ENCODE measurements around the gene CPSF4L.

GRCh38 chr17:73251871-73252270, 9.8 kb downstream of the CPSF4L start:
- TF ChIP-seq ETV6 (CRISPR knock-in tag; IDR thresholded peaks at IDR 0.05) (no peak), CTCF (IDR thresholded peaks at IDR 0.05) (no peak), CREM (CRISPR knock-in tag; IDR thresholded peaks at IDR 0.05) (no peak), ATF3 (CRISPR knock-in tag; conservative IDR thresholded peaks at IDR 0.05) (no peak), ZBTB21 (CRISPR knock-in tag; IDR thresholded peaks at IDR 0.05; ENCODE audit: borderline replicate concordance) (no peak), MAX (CRISPR knock-in tag; IDR thresholded peaks at IDR 0.05) (no peak), ARID4B (CRISPR knock-in tag; IDR thresholded peaks at IDR 0.05; ENCODE audit: borderline replicate concordance) (no peak), NFE2L1 (CRISPR knock-in tag; IDR thresholded peaks at IDR 0.05) (no peak), MXD4 (CRISPR knock-in tag; IDR thresholded peaks at IDR 0.05; ENCODE audit: borderline replicate concordance) (no peak), JUN (CRISPR knock-in tag; IDR thresholded peaks at IDR 0.05) (no peak), ZNF263 (CRISPR knock-in tag; IDR thresholded peaks at IDR 0.05; ENCODE audit: low read depth) (no peak), MYBL2 (CRISPR knock-in tag; IDR thresholded peaks at IDR 0.05) (no peak), ELF4 (CRISPR knock-in tag; IDR thresholded peaks at IDR 0.05; ENCODE audit: low read depth) (no peak), ATF1 (CRISPR knock-in tag; IDR thresholded peaks at IDR 0.05) (no peak)

Measured in WTC11 (cell line).